ENCODE measurements around the gene PRR30. TPM values are rescaled to one million over a fixed set of nuclear protein-coding genes. Genes with fewer than 3 reads are reported as not detected.

Gene PRR30
- total RNA-seq, 1 experiment from 2014 or later = not detected

GRCh38 chr2:27100036-27100435 is 39.2 kb downstream of the PRR30 start:
- no peak for DNase-seq
- Mint-ChIP-seq H3K27me3 (ENCODE audit: unreplicated experiment) (no peaks in the 10 kb centered on the region), H3K4me1 (ENCODE audit: low read depth, unreplicated experiment) (no peaks in the 10 kb centered on the region), H3K4me3 (ENCODE audit: low read depth, unreplicated experiment) (no peak overlapping the region), H3K9me3 (ENCODE audit: low read depth, unreplicated experiment) (no peaks in the 10 kb centered on the region), H3K36me3 (ENCODE audit: insufficient read depth, unreplicated experiment) (no peaks in the 10 kb centered on the region), H3K27ac (ENCODE audit: unreplicated experiment) (no peak overlapping the region)
- CTCF ChIA-PET = interaction anchor here (1.7 to 2.3 kb wide), 2 partner anchors 91 to 180 kb away, joined by 11 read pairs; no protein-coding TSS in a partner anchor
- intact Hi-C loops (cut with micrococcal nuclease; ENCODE audit: unreplicated experiment) = no loop called here
- TF ChIP-seq CTCF (IDR thresholded peaks at IDR 0.05; ENCODE audit: unreplicated experiment) = no peak
- BruUV-seq (replicated peaks) = no TSS peak

- intact Hi-C loops (cut with micrococcal nuclease; ENCODE audit: unreplicated experiment) = loop anchor here (2.0 kb wide), 1 partner anchor 203 kb away; no protein-coding TSS in a partner anchor
- H3K36me3 Mint-ChIP-seq (ENCODE audit: insufficient read depth, unreplicated experiment) = no peaks in the 10 kb centered on the region
These were observed 39.8 kb downstream of the PRR30 start for GRCh38 chr2:27099334-27099955.

GRCh38 chr2:27097341-27097740 is 41.9 kb downstream of the PRR30 start:
- CTCF ChIA-PET = interaction anchor here (0.7 to 1.8 kb wide), 3 partner anchors 14 to 916 kb away, joined by 3 to 6 read pairs (median 4); no protein-coding TSS in a partner anchor
- Mint-ChIP-seq H3K36me3 (ENCODE audit: insufficient read depth, unreplicated experiment) (no peaks in the 10 kb centered on the region), H3K4me1 (ENCODE audit: low read depth, unreplicated experiment) (peaks cover 12% of the 10 kb centered on the region), H3K27me3 (ENCODE audit: unreplicated experiment) (no peaks in the 10 kb centered on the region), H3K4me3 (ENCODE audit: low read depth, unreplicated experiment) (no peak overlapping the region), H3K27ac (ENCODE audit: unreplicated experiment) (no peak overlapping the region), H3K9me3 (ENCODE audit: low read depth, unreplicated experiment) (no peaks in the 10 kb centered on the region)
- intact Hi-C loops (cut with micrococcal nuclease; ENCODE audit: unreplicated experiment) = no loop called here
- BruUV-seq (replicated peaks) = no TSS peak
- no peak for TF ChIP-seq CTCF (IDR thresholded peaks at IDR 0.05; ENCODE audit: unreplicated experiment)
- no peak for DNase-seq

More at GRCh38 chr2:27099334-27099955, 39.8 kb downstream of the PRR30 start:
- no peak for DNase-seq
- no peaks in the 10 kb centered on the region for H3K27me3 Mint-ChIP-seq (ENCODE audit: unreplicated experiment)
- CTCF ChIA-PET = interaction anchor here (1.7 to 2.3 kb wide), 2 partner anchors 92 to 181 kb away, joined by 11 read pairs; no protein-coding TSS in a partner anchor
- no peak overlapping the region for H3K27ac Mint-ChIP-seq (ENCODE audit: unreplicated experiment)
- H3K9me3 Mint-ChIP-seq (ENCODE audit: low read depth, unreplicated experiment) = no peaks in the 10 kb centered on the region
- no peak for TF ChIP-seq CTCF (IDR thresholded peaks at IDR 0.05; ENCODE audit: unreplicated experiment)
- H3K4me1 Mint-ChIP-seq (ENCODE audit: low read depth, unreplicated experiment) = peaks cover 3% of the 10 kb centered on the region
- no peak overlapping the region for H3K4me3 Mint-ChIP-seq (ENCODE audit: low read depth, unreplicated experiment)
- BruUV-seq (replicated peaks) = no TSS peak

- H3K9me3 Mint-ChIP-seq (ENCODE audit: low read depth, unreplicated experiment) = no peaks in the 10 kb centered on the region
- CTCF ChIA-PET = interaction anchor here (0.7 to 1.8 kb wide), 4 partner anchors 13 to 916 kb away, joined by 3 to 6 read pairs (median 4); no protein-coding TSS in a partner anchor
These were observed 42.4 kb downstream of the PRR30 start for GRCh38 chr2:27096748-27097297.

More at GRCh38 chr2:27096748-27097297, 42.4 kb downstream of the PRR30 start:
- H3K36me3 Mint-ChIP-seq (ENCODE audit: insufficient read depth, unreplicated experiment) = no peaks in the 10 kb centered on the region
- intact Hi-C loops (cut with micrococcal nuclease; ENCODE audit: unreplicated experiment) = no loop called here
- no peak for DNase-seq
- TF ChIP-seq CTCF (IDR thresholded peaks at IDR 0.05; ENCODE audit: unreplicated experiment) = no peak
- H3K4me1 Mint-ChIP-seq (ENCODE audit: low read depth, unreplicated experiment) = peaks cover 12% of the 10 kb centered on the region
- H3K27me3 Mint-ChIP-seq (ENCODE audit: unreplicated experiment) = no peaks in the 10 kb centered on the region
- no peak overlapping the region for H3K27ac Mint-ChIP-seq (ENCODE audit: unreplicated experiment)
- no TSS peak for BruUV-seq (replicated peaks)
- H3K4me3 Mint-ChIP-seq (ENCODE audit: low read depth, unreplicated experiment) = no peak overlapping the region

Data from Calu3 (cell line).